ENCODE results near the gene DICER1. TPM values are rescaled to one million over a fixed set of nuclear protein-coding genes. Genes with fewer than 3 reads are reported as not detected.

The DICER1 gene
- total RNA-seq, 1 donor from 2014 or later: 43.6 TPM

- H3K27me3 ChIP-seq (ENCODE audit: control insufficient read depth, insufficient read depth, low read length): peaks cover 13% of the 10 kb centered on the region
Measured at GRCh38 chr14:95044463-95045105, 112.7 kb downstream of the DICER1 start.

GRCh38 chr14:95043732-95044462, 113.4 kb downstream of the DICER1 start:
- Histone ChIP-seq H3K4me3 (ENCODE audit: low read depth, low read length) (no peak overlapping the region), H3K27me3 (ENCODE audit: control insufficient read depth, insufficient read depth, low read length) (peaks cover 13% of the 10 kb centered on the region), H3K36me3 (ENCODE audit: control insufficient read depth, insufficient read depth, low read length) (no peaks in the 10 kb centered on the region)
- no peak for DNase-seq (ENCODE audit: low read depth)
- TF ChIP-seq CTCF (IDR thresholded peaks at IDR 0.05; ENCODE audit: insufficient read depth, low read length, poor library complexity, severe bottlenecking): no peak

More at GRCh38 chr14:95044463-95045105, 112.7 kb downstream of the DICER1 start:
- TF ChIP-seq CTCF (IDR thresholded peaks at IDR 0.05; ENCODE audit: insufficient read depth, low read length, poor library complexity, severe bottlenecking): no peak
- no peak overlapping the region for H3K4me3 ChIP-seq (ENCODE audit: low read depth, low read length)
- no peak for DNase-seq (ENCODE audit: low read depth)
- no peaks in the 10 kb centered on the region for H3K36me3 ChIP-seq (ENCODE audit: control insufficient read depth, insufficient read depth, low read length)

- TF ChIP-seq CTCF (IDR thresholded peaks at IDR 0.05; ENCODE audit: insufficient read depth, low read length, poor library complexity, severe bottlenecking): no peak
- H3K36me3 ChIP-seq (ENCODE audit: control insufficient read depth, insufficient read depth, low read length): no peaks in the 10 kb centered on the region
- H3K4me3 ChIP-seq (ENCODE audit: low read depth, low read length): no peak overlapping the region
- peaks cover 11% of the 10 kb centered on the region for H3K27me3 ChIP-seq (ENCODE audit: control insufficient read depth, insufficient read depth, low read length)
- no peak for DNase-seq (ENCODE audit: low read depth)
Measured at GRCh38 chr14:95043314-95043713, 114.0 kb downstream of the DICER1 start.

- peaks cover under 1% of the 10 kb centered on the region for H3K27me3 ChIP-seq (ENCODE audit: control insufficient read depth, insufficient read depth, low read length)
- no peak for DNase-seq (ENCODE audit: low read depth)
- no peak for TF ChIP-seq CTCF (IDR thresholded peaks at IDR 0.05; ENCODE audit: insufficient read depth, low read length, poor library complexity, severe bottlenecking)
Measured at GRCh38 chr14:95041477-95042020, 115.8 kb downstream of the DICER1 start.

GRCh38 chr14:95040708-95041476, 116.4 kb downstream of the DICER1 start:
- Histone ChIP-seq H3K27me3 (ENCODE audit: control insufficient read depth, insufficient read depth, low read length) (no peaks in the 10 kb centered on the region), H3K4me3 (ENCODE audit: low read depth, low read length) (no peak overlapping the region), H3K36me3 (ENCODE audit: control insufficient read depth, insufficient read depth, low read length) (no peaks in the 10 kb centered on the region)
- no peak for DNase-seq (ENCODE audit: low read depth)
- TF ChIP-seq CTCF (IDR thresholded peaks at IDR 0.05; ENCODE audit: insufficient read depth, low read length, poor library complexity, severe bottlenecking): no peak

More at GRCh38 chr14:95041477-95042020, 115.8 kb downstream of the DICER1 start:
- no peak overlapping the region for H3K4me3 ChIP-seq (ENCODE audit: low read depth, low read length)
- no peaks in the 10 kb centered on the region for H3K36me3 ChIP-seq (ENCODE audit: control insufficient read depth, insufficient read depth, low read length)
